Ovary (tissue), 9 donors: ENCODE data around the gene DEFB132. TPM values are rescaled to one million over a fixed set of nuclear protein-coding genes. Genes with fewer than 3 reads are reported as not detected.
A peak's percentile ranks its signal among the peaks of the same experiment; 100 is the strongest.

Experiments
- DNase-seq, 5 donors: peaks; one replicate each; pipeline ENCODE4 v3.0.0-alpha.2; 2019 to 2020
- H3K27ac ChIP-seq, 2 donors: fragments of 200-600 bp; one replicate each; pipeline versions ENCODE4 v1.5.1 to v1.8.0; 2019 to 2022
- H3K27me3 ChIP-seq: fragments of 200-600 bp; one replicate; pipeline ENCODE4 v1.8.0; 2022
- H3K36me3 ChIP-seq: fragments of 200-600 bp; sonication (generic); one replicate; pipeline ENCODE4 v1.5.1; 2019
- H3K4me1 ChIP-seq: one replicate; pipeline ENCODE4 v1.8.1; 2013; ENCODE audit warnings: mild to moderate bottlenecking, moderate library complexity; ENCODE audit not compliant: insufficient read depth
- H3K4me3 ChIP-seq: fragments of 200-600 bp; sonication (generic); one replicate; pipeline ENCODE4 v1.5.1; 2017
- H3K9me3 ChIP-seq, 2 donors: fragments of 200-600 bp in 1 of 2; sonication (generic) in 1 of 2; one replicate each; pipeline versions ENCODE4 v1.5.1 to v1.8.1; 2013 to 2019; ENCODE audit warnings: mild to moderate bottlenecking in 1 of 2, moderate library complexity in 1 of 2
- CTCF ChIP-seq, 3 donors: fragments of 450-650 bp in 2 of 3; fragments of 200-600 bp in 1 of 3; IDR thresholded peaks; one replicate each; pipeline versions ENCODE4 v1.5.1 to v1.8.0; 2016 to 2022; ENCODE audit warnings: antibody characterized with exemption in 3 of 3, mild to moderate bottlenecking in 1 of 3
- EP300 ChIP-seq: sonication (generic); formaldehyde crosslinking; IDR thresholded peaks from one replicate; pipeline ENCODE4 v1.6.1; 2017; ENCODE audit warnings: antibody characterized with exemption
- POLR2A ChIP-seq: fragments of 450-650 bp; IDR thresholded peaks from one replicate; pipeline ENCODE4 v1.6.1; 2017; ENCODE audit warnings: antibody characterized with exemption, mild to moderate bottlenecking, moderate library complexity
- whole genome bisulfite sequencing, 3 donors: extraction: QIAGEN DNeasy Blood & Tissue Kit in 1 of 3; methylation state at CpG; one replicate each; pipeline versions ENCODE4 v1.1.5 to v1.1.7; 2013 to 2017; 5-methylcytosine and 5-hydroxymethylcytosine counted together
- intact Hi-C, 4 donors: fragments of 100-400 bp; cut with DNase I; formaldehyde crosslinking; loops; one replicate each; pipeline versions ENCODE4 v1.11.0 to v1.15.1; 2022 to 2023
- polyA plus RNA-seq, 2 donors: library from polyadenylated mRNA; stranded (reverse); fragments of 200-250 nt in 1 of 2; fragments of 350-450 nt in 1 of 2; fragmentation: Illumina TruSeq in 1 of 2; extraction: RNeasy Lipid Tissue Mini Kit (QIAGEN cat#74804) in 1 of 2; gene quantifications; one replicate each; pipeline ENCODE4 v1.2.3, GENCODE V29; 2013 to 2014
- total RNA-seq, 7 donors: library from RNA; depleted of rRNA in 2 of 7; stranded (reverse); fragments of >200 nt in 2 of 7; fragmentation: NEBNext Ultra II Directional in 3 of 7; extraction: Animal tissue kit (Norgen Biotek cat#: 25700) in 3 of 7; gene quantifications; one replicate each; pipeline versions ENCODE4 v1.1.0 to v1.2.4, GENCODE V29; 2016 to 2023
- donor health status: DM: no; HTN: no; CAD: no; lungs with moderate emphysema.
- donor health status: DM: no; HTN: no; CAD: no.
- donor health status: Bipolar disorder and iron deficiency.
- donor health status: DM: yes; HTN: yes; CAD: no.
- donor health status: DM: no; HTN: no; CAD: no.
- donor health status: DM: yes; HTN: yes; CAD: no.

DEFB132 gene
- total and polyA plus RNA-seq, 9 donors = not detected

- 0 to 1% (median 1%) methylated on average over 6 of the region's 6 CpGs for WGBS, 3 donors
- Histone ChIP-seq H3K27me3 (no peaks in the 10 kb centered on the region), H3K4me3 (peak overlapping the region; percentile 51), H3K9me3 (no peaks in the 10 kb centered on the region), H3K27ac (peak overlapping the region; percentile 56 to 91), H3K36me3 (no peaks in the 10 kb centered on the region), H3K4me1 (no peaks in the 10 kb centered on the region)
- TF ChIP-seq POLR2A (no peak), CTCF (IDR thresholded peaks at IDR 0.05) (no peak), EP300 (no peak)
- intact Hi-C loops = no loop called here
- no peak for DNase-seq
Observed at GRCh38 chr20:309306-309840, 51.8 kb downstream of the DEFB132 start.

- intact Hi-C loops = no loop called here
- DNase-seq = peak; percentile 98 to 99 (median 99)
- Histone ChIP-seq H3K9me3 (no peaks in the 10 kb centered on the region), H3K27ac (peak overlapping the region; percentile 56 to 91), H3K4me3 (peak overlapping the region; percentile 51), H3K27me3 (no peaks in the 10 kb centered on the region), H3K36me3 (no peaks in the 10 kb centered on the region), H3K4me1 (no peaks in the 10 kb centered on the region)
- no peak for TF ChIP-seq CTCF (IDR thresholded peaks at IDR 0.05)
- peak; percentile 15 for TF ChIP-seq EP300
- 1% methylated on average over 30 to 31 of the region's 31 CpGs for WGBS, 3 donors
Observed at GRCh38 chr20:309841-310644, 52.5 kb downstream of the DEFB132 start.

GRCh38 chr20:310645-311044 lies 53.1 kb downstream of the DEFB132 start:
- no peaks in the 10 kb centered on the region for H3K4me1 ChIP-seq
- intact Hi-C loops = no loop called here
- TF ChIP-seq CTCF (IDR thresholded peaks at IDR 0.05) = no peak
- TF ChIP-seq POLR2A = no peak
- peak overlapping the region in 1 of 2 donors; percentile 91 for H3K27ac ChIP-seq
- no peak overlapping the region for H3K4me3 ChIP-seq
- DNase-seq = no peak
- no peaks in the 10 kb centered on the region for H3K9me3 ChIP-seq
- H3K36me3 ChIP-seq = no peaks in the 10 kb centered on the region
- WGBS, 3 donors = 0 to 2% (median 1%) methylated on average over 7 of the region's 7 CpGs
- H3K27me3 ChIP-seq = no peaks in the 10 kb centered on the region

Other genes starting within 250 kb of the DEFB132 start
- not detected for gene DEFB125, start 170.1 kb upstream of the DEFB132 start, total RNA-seq
- gene DEFB125, start 170.1 kb upstream of the DEFB132 start, polyA plus RNA-seq = not detected
- gene DEFB126, start 115.1 kb upstream of the DEFB132 start, total RNA-seq = not detected
- gene DEFB126, start 115.1 kb upstream of the DEFB132 start, polyA plus RNA-seq = not detected
- gene DEFB127, start 100.3 kb upstream of the DEFB132 start, total RNA-seq = not detected
- gene DEFB127, start 100.3 kb upstream of the DEFB132 start, polyA plus RNA-seq = not detected
- gene DEFB128, start 68.0 kb upstream of the DEFB132 start, total RNA-seq = not detected
- gene DEFB128, start 68.0 kb upstream of the DEFB132 start, polyA plus RNA-seq = not detected
- gene DEFB129, start 30.5 kb upstream of the DEFB132 start, total RNA-seq = not detected
- not detected for gene DEFB129, start 30.5 kb upstream of the DEFB132 start, polyA plus RNA-seq
- 10 to 100 TPM in 6 of 7 donors, 1 to 10 TPM in 1; 6.6 to 17.5 (median 11.7) TPM for gene C20orf96, start 33.0 kb downstream of the DEFB132 start, total RNA-seq
- gene C20orf96, start 33.0 kb downstream of the DEFB132 start, polyA plus RNA-seq = 10 to 100 TPM; 11.7 to 14.7 TPM
- gene ZCCHC3, start 39.8 kb downstream of the DEFB132 start, total RNA-seq = 10 to 100 TPM; 13.6 to 28.1 (median 23.1) TPM
- 10 to 100 TPM; 16.8 to 23.2 TPM for gene ZCCHC3, start 39.8 kb downstream of the DEFB132 start, polyA plus RNA-seq
- 10 to 100 TPM in 5 of 7 donors, 1 to 10 TPM in 2; 4.8 to 34.1 (median 25.7) TPM for gene SOX12, start 67.8 kb downstream of the DEFB132 start, total RNA-seq
- 1 to 10 TPM; 4.1 to 8.7 TPM for gene SOX12, start 67.8 kb downstream of the DEFB132 start, polyA plus RNA-seq
- 10 to 100 TPM; 20.5 to 77.9 (median 43.8) TPM for gene NRSN2, start 89.4 kb downstream of the DEFB132 start, total RNA-seq
- gene NRSN2, start 89.4 kb downstream of the DEFB132 start, polyA plus RNA-seq = 10 to 100 TPM; 32.4 to 36.7 TPM
- gene TRIB3, start 123.0 kb downstream of the DEFB132 start, total RNA-seq = 10 to 100 TPM in 1 of 7 donors, 1 to 10 TPM in 6; 1.5 to 55.1 (median 4.9) TPM
- gene TRIB3, start 123.0 kb downstream of the DEFB132 start, polyA plus RNA-seq = 1 to 10 TPM; 2.3 to 2.7 TPM
- 10 to 100 TPM; 56.5 to 86.9 (median 76.6) TPM for gene RBCK1, start 150.6 kb downstream of the DEFB132 start, total RNA-seq
- 10 to 100 TPM; 53.5 to 85.2 TPM for gene RBCK1, start 150.6 kb downstream of the DEFB132 start, polyA plus RNA-seq
- gene TBC1D20, start 204.8 kb downstream of the DEFB132 start, total RNA-seq = 10 to 100 TPM; 24.9 to 40.1 (median 34.8) TPM
- gene TBC1D20, start 204.8 kb downstream of the DEFB132 start, polyA plus RNA-seq = 10 to 100 TPM; 19.1 to 37.7 TPM